22Rv1 (cell line): ENCODE data around the gene F2.

ENCODE experiments used
- H3K27ac ChIP-seq: fragments of 450-650 bp; 2 replicates; pipeline ENCODE4 v1.5.1; 2017
- CTCF ChIP-seq: fragments of 450-650 bp; IDR thresholded peaks from 2 replicates; pipeline ENCODE4 v1.5.1; 2017; ENCODE audit warnings: mild to moderate bottlenecking
- ZFX ChIP-seq: fragments of 450-650 bp; IDR thresholded peaks from 2 replicates; pipeline ENCODE4 v1.6.1; 2017; ENCODE audit warnings: antibody characterized with exemption, borderline replicate concordance

The F2 gene

GRCh38 chr11:46737699-46738098, 18.7 kb downstream of the F2 start:
- H3K27ac ChIP-seq = no peak overlapping the region
- TF ChIP-seq CTCF (no peak), ZFX (no peak)

DNA sequence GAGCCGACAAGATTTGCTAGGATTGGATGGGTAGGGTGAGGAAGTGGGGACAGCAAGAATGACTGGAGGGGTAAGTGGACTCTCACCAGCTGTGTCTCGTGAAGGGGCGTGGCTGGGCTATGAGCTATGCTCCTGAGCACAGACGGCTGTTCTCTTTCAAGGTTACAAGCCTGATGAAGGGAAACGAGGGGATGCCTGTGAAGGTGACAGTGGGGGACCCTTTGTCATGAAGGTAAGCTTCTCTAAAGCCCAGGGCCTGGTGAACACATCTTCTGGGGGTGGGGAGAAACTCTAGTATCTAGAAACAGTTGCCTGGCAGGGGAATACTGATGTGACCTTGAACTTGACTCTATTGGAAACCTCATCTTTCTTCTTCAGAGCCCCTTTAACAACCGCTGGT, 19.9 kb downstream of the F2 start:
- no peak for TF ChIP-seq CTCF
- TF ChIP-seq ZFX = no peak

GRCh38 chr11:46741600-46742484, 22.8 kb downstream of the F2 start:
- TF ChIP-seq ZFX (no peak), CTCF (no peak)
- H3K27ac ChIP-seq = no peak overlapping the region

More for the DNA sequence above, 19.9 kb downstream of the F2 start:
- no peak overlapping the region for H3K27ac ChIP-seq

- H3K27ac ChIP-seq = no peak overlapping the region
- no peak for TF ChIP-seq CTCF
- no peak for TF ChIP-seq ZFX
These were observed 24.0 kb downstream of the F2 start for GRCh38 chr11:46743043-46743442.

GRCh38 chr11:46743693-46744339, 24.8 kb downstream of the F2 start:
- no peak for TF ChIP-seq ZFX
- TF ChIP-seq CTCF = no peak
- H3K27ac ChIP-seq = no peak overlapping the region

DNA sequence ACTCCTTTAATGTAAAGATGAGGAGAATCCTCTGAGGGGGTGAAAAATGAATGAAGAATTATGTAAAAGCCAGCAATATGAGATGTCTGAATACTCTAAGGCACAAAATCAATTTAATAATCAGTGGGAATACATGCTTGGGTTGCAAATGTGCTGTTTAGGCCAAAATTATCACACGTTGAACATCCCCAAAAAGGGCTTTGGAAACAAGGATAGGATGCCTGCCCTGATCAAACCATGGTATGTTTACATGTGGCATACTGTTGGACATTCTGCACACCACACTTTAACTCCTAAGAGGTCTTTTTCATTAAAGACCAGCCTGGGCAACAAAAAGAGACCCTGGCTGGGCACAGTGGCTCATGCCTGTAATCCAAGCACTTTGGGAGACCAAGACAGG, 26.3 kb downstream of the F2 start:
- H3K27ac ChIP-seq = no peak overlapping the region
- no peak for TF ChIP-seq ZFX
- no peak for TF ChIP-seq CTCF

DNA sequence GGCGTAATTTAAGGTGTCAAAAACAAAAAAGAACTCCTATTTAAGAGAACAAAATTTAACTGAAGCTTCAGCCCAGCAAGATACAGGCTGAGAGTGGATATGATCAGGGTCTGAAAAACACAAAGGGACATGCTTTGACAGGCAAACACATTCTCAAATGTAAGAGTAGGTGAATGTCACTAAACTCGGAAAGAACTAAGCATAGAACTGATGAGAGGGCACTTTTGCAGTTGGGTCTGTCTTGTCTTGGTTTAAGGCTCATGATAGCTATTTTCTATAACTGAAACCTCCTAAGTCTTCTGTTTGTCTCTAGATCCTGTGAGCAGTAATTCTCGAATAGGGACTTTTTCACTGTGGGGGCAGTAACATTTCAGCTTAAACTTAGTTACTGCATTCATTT, 27.0 kb downstream of the F2 start:
- TF ChIP-seq CTCF (no peak), ZFX (no peak)
- H3K27ac ChIP-seq = no peak overlapping the region
